KBM-7 (cell line): ENCODE results near the gene KBTBD12.
A peak's percentile ranks its signal among the peaks of the same experiment; 100 is the strongest.

Experiments
- DNase-seq: peaks from one replicate; pipeline ENCODE4 v3.0.0-alpha.2; 2015
- in situ Hi-C: fragments of 300-500 bp; cut with MboI; formaldehyde crosslinking; loops from 2 replicates; pipeline ENCODE4 v1.14.3; 2020; ENCODE audit warnings: low sequenced_read_pairs, low pct_unique_long_range_greater_than_20kb, mixed read lengths

The KBTBD12 gene

DNA sequence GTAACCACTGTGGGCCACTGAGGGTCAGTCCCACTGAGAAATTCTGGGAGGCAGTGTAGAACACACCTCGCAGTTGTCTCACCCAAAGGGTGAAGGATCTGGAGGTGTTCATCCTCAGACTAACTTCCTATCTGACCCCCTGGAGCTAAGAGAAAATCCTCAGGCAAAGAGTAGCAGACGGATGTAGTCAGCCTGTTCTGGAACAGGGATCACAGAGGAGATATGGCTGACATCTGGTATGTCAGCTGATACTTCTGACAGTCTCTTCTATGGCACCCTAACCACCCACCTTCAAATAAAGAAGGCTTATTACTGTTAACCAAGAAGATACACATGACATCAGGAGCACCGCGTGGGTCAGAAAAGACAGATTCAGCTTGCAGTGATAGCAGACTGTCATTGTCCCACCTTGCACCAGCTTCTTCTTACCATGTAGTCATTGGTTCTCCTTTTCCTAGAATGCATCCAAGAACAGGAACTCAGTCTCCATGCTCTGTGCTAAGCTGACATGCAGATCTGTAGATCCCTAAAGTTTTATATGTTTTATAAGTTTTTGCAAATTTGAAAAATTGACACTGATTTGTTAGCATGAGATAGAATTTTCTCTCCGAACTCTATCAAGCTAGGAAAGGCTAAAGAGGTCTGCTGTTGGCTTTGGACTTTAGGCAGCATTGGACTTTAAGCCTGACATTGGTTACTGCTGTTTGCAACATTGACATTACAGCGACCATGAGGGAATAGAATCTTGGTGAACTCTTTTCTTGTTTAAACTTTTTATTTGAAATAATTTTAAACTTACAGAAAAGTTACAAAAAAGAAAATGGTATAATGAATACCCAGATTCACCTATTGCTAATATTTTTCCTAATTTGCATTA is 60.4 kb downstream of the KBTBD12 start:
- no peak for DNase-seq
- in situ Hi-C loops = no loop called here

DNA sequence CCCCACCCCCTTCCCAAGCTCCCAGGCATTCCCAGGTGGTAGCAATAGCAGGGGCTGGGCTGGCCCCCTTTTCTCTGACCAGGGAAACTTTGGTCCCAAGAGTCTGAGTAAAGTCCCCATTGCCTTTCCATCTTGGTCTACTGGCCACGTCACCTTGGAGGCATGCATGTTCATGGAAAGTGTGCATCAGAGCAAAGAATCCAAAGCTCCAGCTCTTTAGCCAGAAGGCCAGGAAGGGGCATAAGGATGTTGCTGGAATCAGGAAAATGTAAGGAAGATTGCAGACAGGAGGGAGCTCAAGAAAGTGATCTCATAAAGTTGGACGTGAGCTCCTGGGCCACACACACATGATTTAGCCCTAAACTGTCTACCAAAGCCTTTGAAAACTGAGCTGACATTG is 63.6 kb downstream of the KBTBD12 start:
- no peak for DNase-seq
- in situ Hi-C loops = no loop called here

DNA sequence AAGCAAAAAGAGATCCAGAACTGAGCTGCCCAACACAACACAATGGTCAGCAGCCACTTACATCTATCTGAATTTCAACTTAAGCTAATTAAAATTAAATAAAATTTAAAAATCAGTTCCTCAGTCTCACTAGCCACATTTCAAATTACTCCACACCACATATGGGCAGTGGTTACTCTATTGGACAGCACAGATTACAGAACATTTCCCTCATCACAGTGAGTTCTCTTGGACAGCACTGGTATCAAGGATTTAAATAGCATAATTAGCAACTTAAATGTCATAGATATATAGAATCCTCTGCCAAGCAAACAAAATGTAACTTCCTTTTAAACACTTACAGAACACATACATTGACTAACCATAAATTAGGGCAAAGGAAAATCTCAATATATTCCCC is 64.4 kb downstream of the KBTBD12 start:
- in situ Hi-C loops = no loop called here
- DNase-seq = no peak

DNA sequence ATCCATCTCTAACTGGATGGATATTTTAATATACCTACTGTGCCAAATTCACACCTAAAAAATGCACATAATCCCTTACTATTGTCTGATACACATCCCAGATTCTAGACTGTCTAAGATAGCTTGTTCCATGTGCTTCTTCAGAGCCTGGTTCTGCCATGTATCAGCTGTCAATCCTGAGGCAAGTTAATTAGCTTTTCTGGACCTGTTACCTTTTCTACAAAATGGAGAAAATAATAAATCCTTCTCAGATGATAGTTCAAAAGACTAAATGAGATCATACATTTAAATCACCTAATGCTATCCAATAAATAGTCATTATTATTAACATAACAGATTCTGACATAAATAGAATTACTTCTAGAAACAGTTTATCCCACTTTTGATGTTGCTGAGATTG is 66.1 kb downstream of the KBTBD12 start:
- DNase-seq = no peak
- in situ Hi-C loops = no loop called here

DNA sequence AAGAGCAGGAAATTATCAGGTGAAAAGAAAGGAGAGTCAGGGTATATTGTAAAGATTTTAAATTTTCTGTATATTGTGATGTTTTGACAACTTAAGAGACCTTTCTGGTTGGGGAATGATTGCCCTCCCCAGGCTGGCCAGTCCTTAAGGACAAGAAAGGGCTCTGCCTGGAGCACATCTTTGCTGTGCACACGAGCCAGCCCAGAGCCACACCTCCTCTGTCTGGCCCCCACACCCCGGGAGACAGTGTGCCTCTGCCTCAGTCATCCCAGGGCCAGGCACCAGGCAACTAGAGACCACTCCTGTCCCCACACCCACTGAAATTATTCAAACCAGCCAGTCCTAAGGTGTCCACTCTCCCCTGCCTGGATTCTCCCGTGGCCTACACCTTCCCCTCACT is 67.1 kb downstream of the KBTBD12 start:
- in situ Hi-C loops = no loop called here
- no peak for DNase-seq

DNA sequence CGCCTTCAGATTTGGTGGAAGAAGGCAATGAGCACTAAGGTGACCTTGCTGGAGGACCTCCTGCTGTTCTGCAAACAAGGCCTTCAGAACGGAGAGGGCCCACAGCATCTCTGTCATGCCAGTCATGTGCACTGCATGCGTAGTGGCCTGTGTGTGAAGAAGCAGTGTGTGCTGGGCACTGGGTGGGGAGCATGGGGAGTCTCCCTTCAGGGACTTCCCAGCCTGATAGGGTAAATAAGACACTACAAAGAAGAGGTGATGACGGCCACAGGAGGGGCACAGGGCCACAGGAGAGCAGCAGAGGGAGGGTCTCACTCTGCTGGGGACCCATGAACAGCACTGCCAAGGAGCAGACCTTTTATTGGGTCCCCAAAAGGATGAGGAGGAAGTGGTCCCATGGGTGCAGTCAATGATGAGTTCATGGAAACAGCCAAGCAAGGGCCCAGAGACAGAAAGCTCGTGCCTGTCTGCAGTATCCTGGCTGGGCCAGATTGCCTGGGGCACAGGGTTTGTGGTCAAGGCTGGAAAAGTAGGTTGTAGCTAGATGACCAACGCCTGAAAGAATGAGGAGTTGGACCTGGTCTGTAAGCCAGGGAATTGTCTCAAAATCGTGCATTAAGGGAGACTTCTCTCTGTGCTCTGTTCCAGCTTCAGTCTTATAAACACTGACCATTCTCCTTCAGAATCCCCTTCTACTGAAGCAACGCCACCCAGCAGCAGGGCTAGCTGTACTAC is 69.4 kb downstream of the KBTBD12 start:
- DNase-seq = no peak
- in situ Hi-C loops = no loop called here

DNA sequence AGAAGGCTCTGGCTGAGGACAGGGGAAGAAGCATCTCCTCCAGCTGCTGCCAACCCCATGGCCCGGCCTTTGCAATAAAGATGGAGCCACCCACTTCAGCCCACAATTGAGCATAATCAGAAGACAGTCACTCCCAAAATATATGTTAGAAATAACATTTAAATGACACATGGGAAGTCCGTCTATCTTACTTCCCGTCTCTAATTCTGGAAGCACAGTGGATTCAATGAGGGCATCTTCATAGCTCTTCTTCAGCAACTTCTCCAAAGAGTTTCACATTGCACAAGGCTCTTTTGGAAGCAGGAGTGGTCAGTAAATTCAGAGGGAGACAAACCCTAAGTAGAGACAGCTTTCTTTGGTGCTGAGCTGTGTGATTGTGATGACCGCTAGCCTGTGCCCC is 70.2 kb downstream of the KBTBD12 start:
- in situ Hi-C loops = no loop called here
- DNase-seq = no peak

DNA sequence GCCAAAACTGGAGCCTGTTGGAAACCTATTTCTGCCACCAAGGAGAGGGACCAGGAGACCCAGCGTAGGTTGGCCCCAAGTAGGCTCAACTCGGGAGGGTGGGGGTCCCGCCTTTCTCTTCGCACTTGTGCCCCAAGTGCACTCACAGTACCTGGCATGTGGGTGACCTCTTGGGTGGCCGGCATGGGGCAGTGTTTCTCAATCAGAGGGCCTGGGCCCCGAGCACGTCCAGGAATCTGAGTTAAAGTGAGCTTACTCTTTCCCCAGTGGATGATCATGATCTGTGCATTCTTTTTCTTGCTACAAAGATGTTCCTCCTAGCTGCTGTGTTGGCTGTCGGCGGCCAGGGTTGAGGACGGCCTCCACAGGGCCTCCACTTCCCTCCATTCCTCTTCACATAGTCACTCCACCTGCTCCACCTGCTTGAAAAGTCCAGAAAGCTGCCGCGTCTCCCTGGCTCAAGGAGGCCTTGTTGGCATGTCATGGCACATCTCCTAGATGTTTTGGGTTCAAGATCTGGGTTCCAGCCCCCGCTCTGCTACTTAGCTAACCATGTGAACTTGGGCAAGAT is 70.7 kb downstream of the KBTBD12 start:
- no peak for DNase-seq
- in situ Hi-C loops = no loop called here

DNA sequence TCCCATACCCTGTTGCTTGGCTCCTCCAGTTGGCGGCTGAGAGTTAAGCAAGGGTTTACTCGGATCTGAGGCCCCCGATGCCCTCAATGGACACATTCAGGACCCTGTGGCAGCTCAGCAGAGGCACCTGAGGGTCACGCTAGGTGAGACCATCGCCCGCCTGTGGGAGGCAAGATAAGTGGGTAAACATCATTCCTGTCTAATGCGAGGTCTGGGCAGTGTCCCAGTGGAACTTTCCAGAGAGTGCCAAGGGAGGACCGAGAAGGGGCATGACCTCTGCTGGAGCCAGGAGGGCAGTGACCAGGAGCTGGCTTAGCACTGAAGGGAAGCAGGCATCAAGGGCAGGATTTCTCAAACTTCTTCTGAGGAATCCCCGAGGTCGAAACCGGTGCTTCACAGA is 71.8 kb downstream of the KBTBD12 start:
- in situ Hi-C loops = no loop called here
- no peak for DNase-seq

DNA sequence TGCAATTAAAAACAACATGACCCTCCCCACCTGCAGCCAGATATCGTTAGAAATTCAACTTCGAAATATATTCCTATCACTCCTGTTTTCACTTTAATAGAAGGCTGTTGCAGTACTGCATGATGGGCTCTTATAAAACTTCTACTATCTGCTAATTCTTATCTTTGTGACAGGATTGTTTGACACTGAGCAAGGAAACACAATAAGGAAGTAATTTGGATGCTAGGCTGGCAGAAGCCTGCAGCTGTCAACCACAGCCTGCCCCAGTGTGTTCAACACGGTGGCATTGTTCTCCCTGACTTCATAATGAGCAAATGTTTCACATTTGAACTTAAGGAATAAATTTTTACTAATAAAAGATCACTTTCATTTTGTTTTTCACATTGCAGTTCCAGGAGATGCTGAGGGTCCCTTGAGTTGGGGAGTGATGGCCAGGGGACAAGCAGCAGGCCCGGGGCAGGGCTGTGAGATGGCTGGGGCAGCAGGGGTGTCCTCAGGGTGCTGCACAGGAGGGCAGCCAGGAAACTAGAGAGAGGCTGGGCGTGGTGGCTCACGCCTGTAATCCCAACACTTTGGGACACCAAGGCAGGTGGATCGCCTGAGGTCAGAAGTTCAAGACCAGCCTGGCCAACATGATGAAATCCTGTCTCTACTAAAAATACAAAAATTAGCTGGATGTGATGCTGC is 72.4 kb downstream of the KBTBD12 start:
- in situ Hi-C loops = no loop called here
- DNase-seq = peak; percentile 11

DNA sequence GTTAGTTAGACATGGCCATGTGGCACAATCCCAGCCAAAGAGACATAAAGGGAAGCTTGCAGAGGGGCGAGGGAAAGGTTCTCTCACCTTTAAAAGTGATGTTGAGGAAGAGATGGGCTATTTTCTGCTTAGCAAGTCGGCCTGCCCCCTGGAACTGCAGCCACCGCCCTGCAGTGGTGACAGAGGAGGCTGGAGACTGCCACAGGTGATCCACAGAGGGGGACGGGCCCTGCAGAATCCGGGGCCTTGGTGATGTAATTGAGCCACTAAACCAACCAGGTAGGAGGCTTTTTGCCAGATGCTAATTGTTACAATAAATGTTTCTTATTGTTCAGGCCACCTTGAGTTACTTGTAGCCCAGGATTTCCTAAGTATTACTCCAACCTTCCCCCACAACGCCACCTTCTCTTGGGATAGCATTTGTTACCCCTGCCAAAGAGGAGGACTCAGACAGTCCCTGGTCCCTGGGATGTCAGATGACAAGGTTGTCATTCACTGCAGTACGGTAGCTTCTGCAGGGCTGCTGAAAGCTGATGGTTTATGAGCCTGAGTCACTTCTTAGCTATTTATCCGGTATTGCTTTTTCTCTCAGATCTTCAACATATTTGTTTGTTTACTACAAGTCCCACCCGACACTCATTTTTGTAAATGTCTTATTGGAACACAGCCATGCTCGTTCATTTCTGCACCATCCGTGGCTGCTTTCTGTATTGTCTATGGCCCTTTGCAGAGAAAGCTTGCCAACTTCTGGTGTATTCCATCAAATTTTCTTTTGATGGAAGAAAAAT is 73.9 kb downstream of the KBTBD12 start:
- in situ Hi-C loops = no loop called here
- DNase-seq = no peak

DNA sequence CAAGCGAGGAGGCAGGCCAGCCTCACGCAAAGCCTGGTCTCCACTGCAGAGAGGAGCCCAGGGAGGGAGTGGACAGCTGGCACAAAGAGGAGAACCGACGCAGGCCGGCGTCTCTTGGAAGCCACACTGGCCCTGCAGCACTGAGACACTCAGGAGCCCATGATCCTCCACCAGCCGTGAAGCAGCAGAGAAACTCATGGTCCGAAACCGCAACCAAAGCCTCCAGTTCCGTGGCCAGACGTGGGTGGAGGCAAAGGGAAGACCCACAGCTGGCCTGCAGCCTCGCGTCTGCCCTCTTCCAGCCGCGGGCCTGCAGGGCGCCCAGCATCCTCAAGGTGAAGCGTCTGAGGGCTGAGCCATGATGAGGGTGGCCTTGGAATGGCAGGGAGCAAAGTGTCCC is 75.0 kb downstream of the KBTBD12 start:
- no peak for DNase-seq
- in situ Hi-C loops = no loop called here

DNA sequence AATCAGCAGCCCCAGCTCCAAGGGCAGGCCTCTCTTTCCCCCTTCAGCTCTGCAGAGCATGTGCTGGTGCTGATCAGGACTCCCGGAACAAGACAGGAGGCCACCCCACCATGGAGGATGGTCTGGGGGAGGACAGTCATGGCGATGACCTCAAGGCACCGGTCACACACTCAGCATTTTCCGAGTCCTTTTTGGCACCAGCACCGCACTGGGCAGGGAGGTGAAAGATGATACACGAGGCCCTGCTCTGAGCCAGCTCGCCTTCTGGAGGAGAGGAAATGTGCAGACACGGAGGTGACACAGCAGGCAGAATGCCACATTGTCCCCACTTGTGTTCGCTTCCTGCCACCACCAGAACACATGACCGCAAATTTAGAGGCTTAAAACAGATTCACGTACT is 75.4 kb downstream of the KBTBD12 start:
- no peak for DNase-seq
- in situ Hi-C loops = no loop called here

DNA sequence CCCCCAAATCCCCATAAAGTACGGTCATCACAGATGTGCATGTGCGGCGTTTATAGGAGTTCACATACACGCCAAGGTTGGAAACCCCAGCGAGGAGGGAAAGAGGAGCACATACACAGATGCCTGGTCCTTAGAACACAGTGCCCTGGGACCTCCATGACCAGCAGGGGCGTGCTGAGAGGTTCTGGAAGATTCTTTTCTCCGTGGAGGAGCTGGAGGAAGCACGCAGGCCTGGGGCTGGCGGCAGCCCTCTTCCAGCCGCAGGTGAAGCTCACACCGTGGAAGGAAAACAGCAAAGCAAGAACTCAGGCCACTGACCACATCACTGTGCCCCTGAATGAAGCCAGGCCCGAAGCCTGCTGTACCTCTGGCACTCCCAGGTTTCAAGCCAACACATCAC is 76.2 kb downstream of the KBTBD12 start:
- in situ Hi-C loops = no loop called here
- DNase-seq = no peak

DNA sequence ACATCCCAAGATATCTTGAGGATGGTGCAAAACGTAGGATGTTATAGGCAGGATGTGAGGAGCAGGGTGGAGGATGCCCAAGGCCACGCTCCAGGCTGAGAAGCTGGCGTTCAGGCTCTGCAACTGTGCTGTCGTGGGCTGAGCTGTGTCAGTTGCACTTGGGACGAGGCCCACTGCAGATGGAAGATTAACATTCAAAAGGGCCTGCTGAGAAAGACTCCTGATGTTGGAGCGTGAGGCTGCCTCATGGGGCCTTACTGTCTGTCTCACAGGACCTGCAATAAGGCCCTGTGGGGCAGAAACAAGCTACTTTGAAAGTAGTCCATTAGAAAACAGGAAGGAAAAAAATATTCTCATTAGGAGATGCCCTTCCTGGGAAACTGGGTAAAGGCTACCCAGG is 76.6 kb downstream of the KBTBD12 start:
- in situ Hi-C loops = no loop called here
- no peak for DNase-seq

DNA sequence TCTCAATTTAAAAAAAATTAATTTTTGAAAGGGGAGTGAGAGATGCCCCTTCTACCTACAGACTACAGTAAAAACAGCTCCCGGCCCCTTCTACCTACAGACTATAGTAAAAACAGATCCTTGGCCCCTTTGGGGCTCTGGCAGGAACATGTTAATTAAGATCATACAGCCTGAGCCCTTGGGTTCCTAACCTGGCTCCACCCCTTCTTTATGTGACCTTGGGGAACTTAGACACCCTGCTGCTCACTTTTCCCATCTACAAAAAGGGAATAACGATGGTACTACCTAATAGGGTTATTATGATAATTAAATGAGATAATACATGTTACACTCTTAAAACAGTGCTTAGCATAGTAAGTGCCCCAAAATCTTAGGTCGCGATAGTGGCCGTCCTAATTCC is 77.1 kb downstream of the KBTBD12 start:
- in situ Hi-C loops = no loop called here
- DNase-seq = no peak

DNA sequence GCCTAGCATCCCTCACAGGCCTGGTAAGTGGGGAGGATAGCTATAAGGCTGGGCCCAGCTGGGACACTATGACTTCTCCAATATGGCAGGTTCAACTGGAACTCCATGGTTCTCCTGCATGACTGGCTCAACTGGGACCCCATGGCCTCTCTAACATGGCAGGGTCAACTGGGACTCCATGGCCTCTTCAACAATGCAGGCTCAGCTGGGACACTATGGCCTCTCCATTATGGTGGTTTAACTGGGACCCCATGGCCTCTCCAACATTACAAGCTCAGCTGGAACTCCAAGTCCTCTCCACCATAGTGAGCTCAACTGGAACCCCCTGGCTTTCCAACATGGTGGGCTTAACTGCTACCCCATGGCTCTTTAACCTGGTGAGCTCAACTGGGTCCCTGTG is 79.0 kb downstream of the KBTBD12 start:
- no peak for DNase-seq
- in situ Hi-C loops = no loop called here

DNA sequence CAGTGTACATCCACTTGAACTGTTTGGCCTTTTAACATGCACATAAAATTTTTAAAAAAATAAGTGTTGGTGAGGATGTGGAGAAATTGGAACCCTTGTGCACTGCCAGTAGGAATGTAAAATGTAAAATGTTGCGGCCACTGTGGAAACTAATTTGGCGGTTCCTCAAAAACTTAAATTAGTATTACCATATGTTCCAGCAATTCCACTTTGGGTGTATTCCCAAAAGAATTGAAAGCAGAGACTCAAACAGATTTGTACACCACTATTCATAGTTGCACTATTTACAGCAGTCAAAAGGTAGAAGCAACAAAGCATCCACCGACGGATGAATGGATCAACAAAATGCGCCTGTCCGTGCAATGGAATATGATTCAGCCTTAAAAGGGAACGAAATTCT is 82.0 kb downstream of the KBTBD12 start:
- no peak for DNase-seq
- in situ Hi-C loops = no loop called here

DNA sequence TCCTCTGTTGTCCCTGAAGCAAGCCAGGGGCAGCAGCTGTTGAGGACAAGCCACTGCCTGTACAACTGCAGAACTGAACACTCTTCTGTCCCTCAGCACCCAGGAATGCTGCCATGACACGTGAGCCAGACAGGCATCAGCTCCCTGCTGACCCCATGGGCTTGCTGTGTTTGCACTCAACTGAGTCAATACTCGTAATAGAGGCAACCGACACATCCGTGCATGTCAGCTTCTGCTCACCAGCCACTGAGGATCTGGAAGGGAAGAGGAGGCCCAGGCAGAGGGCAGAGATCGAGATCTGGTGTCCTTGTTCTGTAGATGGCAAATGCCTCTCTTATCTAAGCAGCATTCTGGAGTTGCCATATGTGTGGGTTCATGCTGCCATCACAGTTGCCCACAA is 82.9 kb downstream of the KBTBD12 start:
- no peak for DNase-seq
- in situ Hi-C loops = no loop called here
